SK-N-SH treated with all-trans-retinoic acid at 6 μM for 48 hours (cell line): ENCODE measurements around the gene BMP10.

Experiments
- ATAC-seq: fragments of 200-7000 bp; cut with Tn5 transposase; 3 replicates; pipeline ENCODE4 v1.9.1; 2020; ENCODE audit warnings: mild to moderate bottlenecking, moderate library complexity
- BACH2 ChIP-seq: fragments of 250-450 bp; sonication (Bioruptor Pico); IDR thresholded peaks from 2 replicates; pipeline ENCODE4 v1.9.0; 2021; ENCODE audit warnings: mild to moderate bottlenecking, borderline replicate concordance
- CSDC2 ChIP-seq: fragments of 250-450 bp; sonication (Bioruptor Pico); IDR thresholded peaks from 2 replicates; pipeline ENCODE4 v1.5.0; 2020; ENCODE audit warnings: mild to moderate bottlenecking, moderate library complexity
- ESRRG ChIP-seq: fragments of 250-450 bp; sonication (Bioruptor Pico); IDR thresholded peaks from 2 replicates; pipeline ENCODE4 v1.6.1; 2021; ENCODE audit warnings: mild to moderate bottlenecking
- GLIS3 ChIP-seq: fragments of 250-450 bp; sonication (Bioruptor Pico); IDR thresholded peaks from 2 replicates; pipeline ENCODE4 v1.5.0; 2020; ENCODE audit warnings: mild to moderate bottlenecking, moderate library complexity
- ISL1 ChIP-seq: fragments of 250-450 bp; sonication (Bioruptor Pico); IDR thresholded peaks from 2 replicates; pipeline ENCODE4 v2.1.2; 2022; ENCODE audit warnings: mild to moderate bottlenecking, moderate library complexity
- OSR1 ChIP-seq: fragments of 250-450 bp; sonication (Bioruptor Pico); IDR thresholded peaks from 2 replicates; pipeline ENCODE4 v1.8.0; 2022; ENCODE audit warnings: moderate library complexity, mild to moderate bottlenecking, inconsistent platforms
- PPARA ChIP-seq: fragments of 250-450 bp; sonication (Bioruptor Pico); IDR thresholded peaks from 2 replicates; pipeline ENCODE4 v1.5.0; 2020; ENCODE audit warnings: mild to moderate bottlenecking, borderline replicate concordance
- RARB ChIP-seq: fragments of 250-450 bp; sonication (Bioruptor Pico); IDR thresholded peaks from 2 replicates; pipeline ENCODE4 v1.8.0; 2021; ENCODE audit warnings: mild to moderate bottlenecking, moderate library complexity
- SNAI2 ChIP-seq: fragments of 250-450 bp; sonication (Bioruptor Pico); IDR thresholded peaks from 2 replicates; pipeline ENCODE4 v1.5.0; 2020; ENCODE audit warnings: mild to moderate bottlenecking, moderate library complexity
- TCF4 ChIP-seq: fragments of 250-450 bp; sonication (Bioruptor Pico); IDR thresholded peaks from 2 replicates; pipeline ENCODE4 v1.8.0; 2021; ENCODE audit warnings: mild to moderate bottlenecking, moderate library complexity, borderline replicate concordance
- TOX ChIP-seq: fragments of 250-450 bp; sonication (Bioruptor Pico); IDR thresholded peaks from 2 replicates; pipeline ENCODE4 v1.8.0; 2021; ENCODE audit warnings: mild to moderate bottlenecking, moderate library complexity, borderline replicate concordance
- ZC3H10 ChIP-seq: fragments of 250-450 bp; sonication (Bioruptor Pico); IDR thresholded peaks from 2 replicates; pipeline ENCODE4 v1.5.1; 2021; ENCODE audit warnings: mild to moderate bottlenecking, moderate library complexity
- ZFP3 ChIP-seq: fragments of 250-450 bp; sonication (Bioruptor Pico); IDR thresholded peaks from 2 replicates; pipeline ENCODE4 v1.5.0; 2020; ENCODE audit warnings: mild to moderate bottlenecking, moderate library complexity
- ZFP30 ChIP-seq: fragments of 450-650 bp; formaldehyde crosslinking; IDR thresholded peaks from 2 replicates; pipeline ENCODE4 v1.5.0; 2022; ENCODE audit warnings: mild to moderate bottlenecking, moderate library complexity
- ZNF565 ChIP-seq: fragments of 450-650 bp; formaldehyde crosslinking; conservative IDR thresholded peaks from 2 replicates; pipeline ENCODE4 v1.5.0; 2020; ENCODE audit warnings: low read depth, mild to moderate bottlenecking, moderate library complexity
- ZNF70 ChIP-seq: fragments of 450-650 bp; formaldehyde crosslinking; IDR thresholded peaks from 2 replicates; pipeline ENCODE4 v1.5.0; 2020; ENCODE audit warnings: mild to moderate bottlenecking, moderate library complexity
- ZNF8 ChIP-seq: fragments of 450-650 bp; formaldehyde crosslinking; IDR thresholded peaks from 2 replicates; pipeline ENCODE4 v1.5.0; 2020; ENCODE audit warnings: mild to moderate bottlenecking, moderate library complexity
- TF ChIP-seq, protein P1 (sequence below): fragments of 250-450 bp; sonication (Bioruptor Pico); IDR thresholded peaks from 2 replicates; pipeline ENCODE4 v1.5.1; 2021; ENCODE audit warnings: mild to moderate bottlenecking, moderate library complexity
- TF ChIP-seq, protein P2 (sequence below): fragments of 250-450 bp; sonication (Bioruptor Pico); IDR thresholded peaks from 2 replicates; pipeline ENCODE4 v1.5.1; 2020; ENCODE audit warnings: low read depth, mild to moderate bottlenecking, moderate library complexity
- TF ChIP-seq, protein P3 (sequence below): fragments of 250-450 bp; sonication (Bioruptor Pico); IDR thresholded peaks from 2 replicates; pipeline ENCODE4 v1.8.0; 2021; ENCODE audit warnings: low read depth, mild to moderate bottlenecking, moderate library complexity, borderline replicate concordance
- TF ChIP-seq, protein P4 (sequence below): fragments of 250-450 bp; sonication (Bioruptor Pico); IDR thresholded peaks from 2 replicates; pipeline ENCODE4 v1.5.0; 2020; ENCODE audit warnings: mild to moderate bottlenecking, moderate library complexity

The BMP10 gene

DNA sequence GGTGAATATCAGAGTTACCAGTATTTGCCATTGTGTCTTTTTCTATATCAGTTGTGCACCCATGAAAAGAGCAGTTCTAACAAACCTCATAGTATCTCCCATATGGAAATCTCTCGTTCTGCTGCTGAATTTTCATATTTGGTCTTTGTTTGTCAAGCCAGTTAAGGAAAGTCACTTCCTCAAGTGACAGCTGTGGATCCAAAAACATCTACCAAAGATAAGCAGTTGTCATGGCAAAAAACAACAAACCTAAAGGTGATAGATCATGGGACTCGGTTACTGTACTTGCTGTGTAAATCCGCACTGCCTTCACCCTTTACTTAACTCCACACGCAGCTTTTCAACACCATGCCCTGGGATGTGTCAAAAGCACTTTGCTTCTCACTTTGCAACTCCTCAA lies 17.3 kb downstream of the BMP10 start:
- TF ChIP-seq SNAI2 (CRISPR knock-in tag) (no peak), ZNF8 (CRISPR knock-in tag) (no peak), TOX (CRISPR knock-in tag) (no peak), RARB (no peak), ESRRG (CRISPR knock-in tag) (no peak), BACH2 (no peak), ZFP30 (no peak), GLIS3 (CRISPR knock-in tag) (no peak), ZFP3 (no peak), PPARA (CRISPR knock-in tag) (no peak), ZC3H10 (CRISPR knock-in tag) (no peak), ZNF565 (CRISPR knock-in tag) (no peak), ZNF70 (CRISPR knock-in tag) (no peak), CSDC2 (CRISPR knock-in tag) (no peak), OSR1 (CRISPR knock-in tag) (no peak), TCF4 (CRISPR knock-in tag) (no peak)
- TF ChIP-seq, protein P1, sequence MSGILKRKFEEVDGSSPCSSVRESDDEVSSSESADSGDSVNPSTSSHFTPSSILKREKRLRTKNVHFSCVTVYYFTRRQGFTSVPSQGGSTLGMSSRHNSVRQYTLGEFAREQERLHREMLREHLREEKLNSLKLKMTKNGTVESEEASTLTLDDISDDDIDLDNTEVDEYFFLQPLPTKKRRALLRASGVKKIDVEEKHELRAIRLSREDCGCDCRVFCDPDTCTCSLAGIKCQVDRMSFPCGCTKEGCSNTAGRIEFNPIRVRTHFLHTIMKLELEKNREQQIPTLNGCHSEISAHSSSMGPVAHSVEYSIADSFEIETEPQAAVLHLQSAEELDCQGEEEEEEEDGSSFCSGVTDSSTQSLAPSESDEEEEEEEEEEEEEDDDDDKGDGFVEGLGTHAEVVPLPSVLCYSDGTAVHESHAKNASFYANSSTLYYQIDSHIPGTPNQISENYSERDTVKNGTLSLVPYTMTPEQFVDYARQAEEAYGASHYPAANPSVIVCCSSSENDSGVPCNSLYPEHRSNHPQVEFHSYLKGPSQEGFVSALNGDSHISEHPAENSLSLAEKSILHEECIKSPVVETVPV (CRISPR knock-in tag) = no peak
- TF ChIP-seq, protein P2, sequence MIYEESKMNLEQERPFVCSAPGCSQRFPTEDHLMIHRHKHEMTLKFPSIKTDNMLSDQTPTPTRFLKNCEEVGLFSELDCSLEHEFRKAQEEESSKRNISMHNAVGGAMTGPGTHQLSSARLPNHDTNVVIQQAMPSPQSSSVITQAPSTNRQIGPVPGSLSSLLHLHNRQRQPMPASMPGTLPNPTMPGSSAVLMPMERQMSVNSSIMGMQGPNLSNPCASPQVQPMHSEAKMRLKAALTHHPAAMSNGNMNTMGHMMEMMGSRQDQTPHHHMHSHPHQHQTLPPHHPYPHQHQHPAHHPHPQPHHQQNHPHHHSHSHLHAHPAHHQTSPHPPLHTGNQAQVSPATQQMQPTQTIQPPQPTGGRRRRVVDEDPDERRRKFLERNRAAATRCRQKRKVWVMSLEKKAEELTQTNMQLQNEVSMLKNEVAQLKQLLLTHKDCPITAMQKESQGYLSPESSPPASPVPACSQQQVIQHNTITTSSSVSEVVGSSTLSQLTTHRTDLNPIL (CRISPR knock-in tag) = no peak
- ATAC-seq = no peak

DNA sequence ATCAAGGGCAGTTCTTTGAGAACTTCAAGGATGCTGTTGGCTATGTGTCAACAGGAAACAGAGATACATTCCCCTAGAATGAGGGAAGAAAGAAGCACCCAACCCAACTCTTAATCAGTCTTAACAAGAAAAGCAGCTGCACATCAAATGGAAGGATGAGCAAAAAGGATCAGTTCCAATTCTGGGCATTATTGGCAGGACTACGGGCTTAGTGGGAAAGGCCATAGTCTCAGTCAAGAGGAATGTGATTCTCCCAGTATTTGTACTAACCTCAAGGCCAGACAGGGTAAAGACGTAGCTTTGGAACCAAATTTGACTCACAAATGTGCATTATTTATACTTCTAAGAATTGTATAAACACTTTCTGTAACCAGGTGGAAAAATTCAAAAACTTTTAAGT lies 18.2 kb downstream of the BMP10 start:
- TF ChIP-seq, protein P3, sequence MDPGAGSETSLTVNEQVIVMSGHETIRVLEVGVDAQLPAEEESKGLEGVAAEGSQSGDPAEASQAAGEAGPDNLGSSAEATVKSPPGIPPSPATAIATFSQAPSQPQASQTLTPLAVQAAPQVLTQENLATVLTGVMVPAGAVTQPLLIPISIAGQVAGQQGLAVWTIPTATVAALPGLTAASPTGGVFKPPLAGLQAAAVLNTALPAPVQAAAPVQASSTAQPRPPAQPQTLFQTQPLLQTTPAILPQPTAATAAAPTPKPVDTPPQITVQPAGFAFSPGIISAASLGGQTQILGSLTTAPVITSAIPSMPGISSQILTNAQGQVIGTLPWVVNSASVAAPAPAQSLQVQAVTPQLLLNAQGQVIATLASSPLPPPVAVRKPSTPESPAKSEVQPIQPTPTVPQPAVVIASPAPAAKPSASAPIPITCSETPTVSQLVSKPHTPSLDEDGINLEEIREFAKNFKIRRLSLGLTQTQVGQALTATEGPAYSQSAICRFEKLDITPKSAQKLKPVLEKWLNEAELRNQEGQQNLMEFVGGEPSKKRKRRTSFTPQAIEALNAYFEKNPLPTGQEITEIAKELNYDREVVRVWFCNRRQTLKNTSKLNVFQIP (CRISPR knock-in tag) = no peak
- no peak for TF ChIP-seq PPARA (CRISPR knock-in tag)
- no peak for TF ChIP-seq RARB
- no peak for TF ChIP-seq TCF4 (CRISPR knock-in tag)
- TF ChIP-seq ESRRG (CRISPR knock-in tag) = no peak
- no peak for TF ChIP-seq OSR1 (CRISPR knock-in tag)
- TF ChIP-seq CSDC2 (CRISPR knock-in tag) = no peak
- TF ChIP-seq ISL1 (CRISPR knock-in tag) = no peak
- no peak for TF ChIP-seq SNAI2 (CRISPR knock-in tag)
- TF ChIP-seq, protein P4, sequence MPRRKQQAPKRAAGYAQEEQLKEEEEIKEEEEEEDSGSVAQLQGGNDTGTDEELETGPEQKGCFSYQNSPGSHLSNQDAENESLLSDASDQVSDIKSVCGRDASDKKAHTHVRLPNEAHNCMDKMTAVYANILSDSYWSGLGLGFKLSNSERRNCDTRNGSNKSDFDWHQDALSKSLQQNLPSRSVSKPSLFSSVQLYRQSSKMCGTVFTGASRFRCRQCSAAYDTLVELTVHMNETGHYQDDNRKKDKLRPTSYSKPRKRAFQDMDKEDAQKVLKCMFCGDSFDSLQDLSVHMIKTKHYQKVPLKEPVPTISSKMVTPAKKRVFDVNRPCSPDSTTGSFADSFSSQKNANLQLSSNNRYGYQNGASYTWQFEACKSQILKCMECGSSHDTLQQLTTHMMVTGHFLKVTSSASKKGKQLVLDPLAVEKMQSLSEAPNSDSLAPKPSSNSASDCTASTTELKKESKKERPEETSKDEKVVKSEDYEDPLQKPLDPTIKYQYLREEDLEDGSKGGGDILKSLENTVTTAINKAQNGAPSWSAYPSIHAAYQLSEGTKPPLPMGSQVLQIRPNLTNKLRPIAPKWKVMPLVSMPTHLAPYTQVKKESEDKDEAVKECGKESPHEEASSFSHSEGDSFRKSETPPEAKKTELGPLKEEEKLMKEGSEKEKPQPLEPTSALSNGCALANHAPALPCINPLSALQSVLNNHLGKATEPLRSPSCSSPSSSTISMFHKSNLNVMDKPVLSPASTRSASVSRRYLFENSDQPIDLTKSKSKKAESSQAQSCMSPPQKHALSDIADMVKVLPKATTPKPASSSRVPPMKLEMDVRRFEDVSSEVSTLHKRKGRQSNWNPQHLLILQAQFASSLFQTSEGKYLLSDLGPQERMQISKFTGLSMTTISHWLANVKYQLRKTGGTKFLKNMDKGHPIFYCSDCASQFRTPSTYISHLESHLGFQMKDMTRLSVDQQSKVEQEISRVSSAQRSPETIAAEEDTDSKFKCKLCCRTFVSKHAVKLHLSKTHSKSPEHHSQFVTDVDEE (CRISPR knock-in tag) = no peak
- no peak for TF ChIP-seq TOX (CRISPR knock-in tag)
- no peak for TF ChIP-seq GLIS3 (CRISPR knock-in tag)
- no peak for TF ChIP-seq ZNF8 (CRISPR knock-in tag)

DNA sequence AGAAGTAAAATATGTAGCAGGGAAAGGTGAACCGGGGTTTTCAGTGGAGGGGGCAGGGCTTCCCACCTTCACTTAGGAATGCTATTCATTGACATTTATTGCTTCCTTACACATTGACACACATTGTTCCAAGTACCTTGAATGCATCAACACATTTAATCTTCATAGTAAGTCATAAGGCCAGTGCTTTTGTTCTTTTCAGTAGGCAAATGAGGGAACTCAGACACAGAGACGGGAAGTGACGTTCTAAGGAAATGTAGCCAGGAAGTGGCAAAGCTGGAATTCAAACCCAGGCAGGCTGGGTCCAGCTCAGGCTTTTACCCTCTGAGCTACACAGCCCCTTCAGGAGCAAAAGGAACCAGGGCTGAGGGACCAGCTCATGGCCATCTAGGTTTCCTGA lies 20.7 kb downstream of the BMP10 start:
- TF ChIP-seq, protein P4 (CRISPR knock-in tag) = no peak
- TF ChIP-seq ESRRG (CRISPR knock-in tag) = no peak
- TF ChIP-seq GLIS3 (CRISPR knock-in tag) = no peak
- TF ChIP-seq, protein P2 (CRISPR knock-in tag) = no peak
- TF ChIP-seq ZFP3 = no peak
- TF ChIP-seq RARB = no peak
- no peak for ATAC-seq

More for the DNA sequence above, 18.2 kb downstream of the BMP10 start:
- ATAC-seq = no peak
